ENCODE results near the gene BRAT1.
A peak's percentile ranks its signal among the peaks of the same experiment; 100 is the strongest.

Gene BRAT1

DNA sequence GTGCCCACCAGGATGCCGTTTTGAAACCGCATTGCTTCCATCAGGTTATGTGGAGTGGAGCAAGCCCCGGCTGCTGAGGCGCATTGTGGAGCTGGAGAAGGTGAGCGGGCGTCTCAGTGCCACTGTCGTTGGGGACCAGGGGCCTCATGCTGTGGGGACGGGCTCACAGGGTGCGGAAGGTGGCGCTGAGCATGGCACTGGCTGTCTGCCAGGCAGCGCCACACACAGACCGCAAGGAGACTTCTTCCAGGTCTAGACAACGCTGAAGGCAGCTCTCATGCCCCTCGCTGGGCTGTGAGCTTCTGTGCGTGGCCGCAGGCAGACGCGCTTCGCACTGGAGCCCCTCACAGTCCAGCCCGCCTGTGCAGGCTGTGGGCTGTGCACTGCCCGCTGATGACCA is 32.5 kb upstream of the BRAT1 start:
- H2BK120ac ChIP-seq (ENCODE audit: insufficient read depth, low read length, poor library complexity): no peak overlapping the region
- no CpG with 5 or more reads among the region's 21 CpGs for WGBS (ENCODE audit: extremely low coverage, insufficient coverage, insufficient read length)
- no peaks in the 10 kb centered on the region for H3K4me1 ChIP-seq (ENCODE audit: control insufficient read depth in 1 of 2, insufficient read depth in 2 of 2, low read length in 2 of 2)
- no peaks in the 10 kb centered on the region for H3K27me3 ChIP-seq (ENCODE audit: insufficient read depth, low read length)
- H3K18ac ChIP-seq (ENCODE audit: low read length): no peak overlapping the region
- no peak for DNase-seq
- no peak overlapping the region for H4K12ac ChIP-seq (ENCODE audit: low read depth, low read length)
- no peak overlapping the region for H3K14ac ChIP-seq (ENCODE audit: low read length)
- no peak overlapping the region for H3K4ac ChIP-seq (ENCODE audit: low read depth, low read length)
- no peak overlapping the region for H2AFZ ChIP-seq (ENCODE audit: insufficient read depth, low read length, poor library complexity)
- no peak overlapping the region for H4K8ac ChIP-seq (ENCODE audit: low read depth, low read length)
- H2BK12ac ChIP-seq (ENCODE audit: low read length): no peak overlapping the region
- no peak overlapping the region for H3K4me3 ChIP-seq (ENCODE audit: low read depth, low read length)
- H2AK5ac ChIP-seq (ENCODE audit: low read length): no peak overlapping the region
- no peak overlapping the region for H3K27ac ChIP-seq (ENCODE audit: low read depth, low read length)
- no peak overlapping the region for H3K23ac ChIP-seq (ENCODE audit: low read length)
- no peak overlapping the region for H3K9ac ChIP-seq (ENCODE audit: low read length)
- peaks cover 33 to 40% of the 10 kb centered on the region in 2 experiments for H3K36me3 ChIP-seq (ENCODE audit: control insufficient read depth in 1 of 2, insufficient read depth in 2 of 2, low read length in 2 of 2)
- peaks cover 2% of the 10 kb centered on the region for H3K9me3 ChIP-seq (ENCODE audit: insufficient read depth, low read depth, low read length)
- no peaks in the 10 kb centered on the region for H3K79me1 ChIP-seq (ENCODE audit: low read length)
- no peak overlapping the region for H4K91ac ChIP-seq (ENCODE audit: low read depth, low read length)
- H3K79me2 ChIP-seq (ENCODE audit: control insufficient read depth, insufficient read depth, low read length, poor library complexity): no peaks in the 10 kb centered on the region
- no peak overlapping the region for H2BK5ac ChIP-seq (ENCODE audit: low read depth, low read length, poor library complexity)
- no peak overlapping the region for H3K4me2 ChIP-seq (ENCODE audit: low read length)

DNA sequence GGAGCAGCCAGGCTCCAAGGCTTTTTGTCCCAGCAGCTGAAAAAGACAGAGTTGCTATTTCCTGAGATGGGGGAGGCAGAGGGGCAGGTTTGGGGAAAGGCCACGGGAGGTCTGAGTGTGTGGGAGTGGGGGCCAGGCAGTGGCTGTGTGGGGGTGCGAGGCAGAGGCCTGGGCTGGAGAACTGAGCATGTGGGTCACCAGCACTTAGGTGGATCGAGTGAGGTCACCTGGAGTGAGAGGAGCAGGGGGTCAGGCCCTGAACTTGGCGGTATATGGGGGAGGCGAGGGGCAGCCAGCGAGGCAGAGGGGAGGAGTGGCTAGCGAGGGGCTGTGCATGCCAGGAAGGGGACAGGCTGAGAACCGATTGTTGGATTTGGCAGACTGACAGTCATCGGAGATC is 31.8 kb upstream of the BRAT1 start:
- no peak overlapping the region for H3K4me2 ChIP-seq (ENCODE audit: low read length)
- no peaks in the 10 kb centered on the region for H3K79me2 ChIP-seq (ENCODE audit: control insufficient read depth, insufficient read depth, low read length, poor library complexity)
- H3K14ac ChIP-seq (ENCODE audit: low read length): no peak overlapping the region
- no peaks in the 10 kb centered on the region for H3K4me1 ChIP-seq (ENCODE audit: control insufficient read depth in 1 of 2, insufficient read depth in 2 of 2, low read length in 2 of 2)
- H3K18ac ChIP-seq (ENCODE audit: low read length): no peak overlapping the region
- DNase-seq: no peak
- no peaks in the 10 kb centered on the region for H3K27me3 ChIP-seq (ENCODE audit: insufficient read depth, low read length)
- no peak overlapping the region for H3K9ac ChIP-seq (ENCODE audit: low read length)
- no peak overlapping the region for H2BK5ac ChIP-seq (ENCODE audit: low read depth, low read length, poor library complexity)
- peaks cover 2% of the 10 kb centered on the region for H3K9me3 ChIP-seq (ENCODE audit: insufficient read depth, low read depth, low read length)
- H3K23ac ChIP-seq (ENCODE audit: low read length): no peak overlapping the region
- H2AK5ac ChIP-seq (ENCODE audit: low read length): no peak overlapping the region
- H4K12ac ChIP-seq (ENCODE audit: low read depth, low read length): no peak overlapping the region
- no peak overlapping the region for H4K8ac ChIP-seq (ENCODE audit: low read depth, low read length)
- WGBS (ENCODE audit: extremely low coverage, insufficient coverage, insufficient read length): no CpG with 5 or more reads among the region's 9 CpGs
- no peak overlapping the region for H2BK12ac ChIP-seq (ENCODE audit: low read length)
- H3K79me1 ChIP-seq (ENCODE audit: low read length): no peaks in the 10 kb centered on the region
- H3K36me3 ChIP-seq (ENCODE audit: control insufficient read depth in 1 of 2, insufficient read depth in 2 of 2, low read length in 2 of 2): peaks cover 28 to 35% of the 10 kb centered on the region in 2 experiments
- no peak overlapping the region for H3K27ac ChIP-seq (ENCODE audit: low read depth, low read length)
- no peak overlapping the region for H2AFZ ChIP-seq (ENCODE audit: insufficient read depth, low read length, poor library complexity)
- H3K4ac ChIP-seq (ENCODE audit: low read depth, low read length): no peak overlapping the region
- no peak overlapping the region for H3K4me3 ChIP-seq (ENCODE audit: low read depth, low read length)
- H2BK120ac ChIP-seq (ENCODE audit: insufficient read depth, low read length, poor library complexity): no peak overlapping the region
- H4K91ac ChIP-seq (ENCODE audit: low read depth, low read length): no peak overlapping the region

- H4K91ac ChIP-seq (ENCODE audit: low read depth, low read length): no peak overlapping the region
- H2AK5ac ChIP-seq (ENCODE audit: low read length): no peak overlapping the region
- H3K4me2 ChIP-seq (ENCODE audit: low read length): no peak overlapping the region
- no peak overlapping the region for H3K23ac ChIP-seq (ENCODE audit: low read length)
- no peak overlapping the region for H2AFZ ChIP-seq (ENCODE audit: insufficient read depth, low read length, poor library complexity)
- no peaks in the 10 kb centered on the region for H3K27me3 ChIP-seq (ENCODE audit: insufficient read depth, low read length)
- no peak overlapping the region for H3K9ac ChIP-seq (ENCODE audit: low read length)
- no peak overlapping the region for H3K4ac ChIP-seq (ENCODE audit: low read depth, low read length)
- H4K8ac ChIP-seq (ENCODE audit: low read depth, low read length): no peak overlapping the region
- no peak overlapping the region for H4K12ac ChIP-seq (ENCODE audit: low read depth, low read length)
- no peaks in the 10 kb centered on the region for H3K4me1 ChIP-seq (ENCODE audit: control insufficient read depth in 1 of 2, insufficient read depth in 2 of 2, low read length in 2 of 2)
- no peak overlapping the region for H2BK12ac ChIP-seq (ENCODE audit: low read length)
- no peak overlapping the region for H3K18ac ChIP-seq (ENCODE audit: low read length)
- no peaks in the 10 kb centered on the region for H3K79me1 ChIP-seq (ENCODE audit: low read length)
- WGBS (ENCODE audit: extremely low coverage, insufficient coverage, insufficient read length): no CpG with 5 or more reads among the region's 24 CpGs
- no peak overlapping the region for H3K4me3 ChIP-seq (ENCODE audit: low read depth, low read length)
- H3K27ac ChIP-seq (ENCODE audit: low read depth, low read length): no peak overlapping the region
- no peak for DNase-seq
- no peak overlapping the region for H2BK120ac ChIP-seq (ENCODE audit: insufficient read depth, low read length, poor library complexity)
- H3K36me3 ChIP-seq (ENCODE audit: control insufficient read depth in 1 of 2, insufficient read depth in 2 of 2, low read length in 2 of 2): peaks cover 28 to 32% of the 10 kb centered on the region in 2 experiments
- no peak overlapping the region for H2BK5ac ChIP-seq (ENCODE audit: low read depth, low read length, poor library complexity)
- no peaks in the 10 kb centered on the region for H3K79me2 ChIP-seq (ENCODE audit: control insufficient read depth, insufficient read depth, low read length, poor library complexity)
- no peak overlapping the region for H3K14ac ChIP-seq (ENCODE audit: low read length)
- H3K9me3 ChIP-seq (ENCODE audit: insufficient read depth, low read depth, low read length): peaks cover 2% of the 10 kb centered on the region
Observed at GRCh38 chr7:2586326-2587020, 31.1 kb upstream of the BRAT1 start.

- Histone ChIP-seq H2BK5ac (ENCODE audit: low read depth, low read length, poor library complexity) (no peak overlapping the region), H3K4me3 (ENCODE audit: low read depth, low read length) (peak overlapping the region; percentile 5), H3K79me2 (ENCODE audit: control insufficient read depth, insufficient read depth, low read length, poor library complexity) (no peaks in the 10 kb centered on the region), H3K79me1 (ENCODE audit: low read length) (no peaks in the 10 kb centered on the region), H3K36me3 (ENCODE audit: control insufficient read depth in 1 of 2, insufficient read depth in 2 of 2, low read length in 2 of 2) (peaks cover 28 to 29% of the 10 kb centered on the region in 2 experiments), H4K12ac (ENCODE audit: low read depth, low read length) (no peak overlapping the region), H3K4ac (ENCODE audit: low read depth, low read length) (no peak overlapping the region), H3K4me1 (ENCODE audit: control insufficient read depth in 1 of 2, insufficient read depth in 2 of 2, low read length in 2 of 2) (no peaks in the 10 kb centered on the region), H3K27ac (ENCODE audit: low read depth, low read length) (no peak overlapping the region), H3K9me3 (ENCODE audit: insufficient read depth, low read depth, low read length) (peaks cover 2% of the 10 kb centered on the region), H2AK5ac (ENCODE audit: low read length) (no peak overlapping the region), H4K91ac (ENCODE audit: low read depth, low read length) (no peak overlapping the region), H2BK12ac (ENCODE audit: low read length) (no peak overlapping the region), H2AFZ (ENCODE audit: insufficient read depth, low read length, poor library complexity) (no peak overlapping the region), H4K8ac (ENCODE audit: low read depth, low read length) (no peak overlapping the region), H3K27me3 (ENCODE audit: insufficient read depth, low read length) (no peaks in the 10 kb centered on the region), H3K14ac (ENCODE audit: low read length) (no peak overlapping the region), H3K9ac (ENCODE audit: low read length) (no peak overlapping the region), H3K4me2 (ENCODE audit: low read length) (no peak overlapping the region), H3K18ac (ENCODE audit: low read length) (no peak overlapping the region), H3K23ac (ENCODE audit: low read length) (no peak overlapping the region), H2BK120ac (ENCODE audit: insufficient read depth, low read length, poor library complexity) (no peak overlapping the region)
- no CpG with 5 or more reads among the region's 19 CpGs for WGBS (ENCODE audit: extremely low coverage, insufficient coverage, insufficient read length)
- DNase-seq: no peak
Observed at GRCh38 chr7:2585446-2585845, 30.1 kb upstream of the BRAT1 start.

Data from trophoblast cell (in vitro differentiated cells and primary cell).